Left cardiac atrium (tissue), 4 donors: ENCODE measurements around the gene TBCEL. TPM values are rescaled to one million over a fixed set of nuclear protein-coding genes. Genes with fewer than 3 reads are reported as not detected.
"Not testable (repeated sequence)": the region's sequence is repeated elsewhere in the genome, so short reads cannot be mapped to it uniquely, and the experiment has no call there.

ENCODE experiments used
- ATAC-seq, 2 donors: fragments of 200-7000 bp; cut with Tn5 transposase; one replicate each; pipeline ENCODE4 v1.9.1; 2020; ENCODE audit warnings: mild to moderate bottlenecking in 2 of 2, moderate library complexity in 2 of 2
- DNase-seq: peaks from one replicate; pipeline ENCODE4 v3.0.0-alpha.2; 2020
- intact Hi-C, 2 donors: fragments of 100-400 bp; cut with DNase I; formaldehyde crosslinking; loops; one replicate each; pipeline versions ENCODE4 v1.14.1 to v1.15.1; 2022 to 2023
- total RNA-seq, 2 donors: library from RNA; stranded (reverse); fragmentation: NEBNext Ultra II Directional; extraction: Animal tissue kit (Norgen Biotek cat#: 25700); gene quantifications; one replicate each; pipeline ENCODE4 v1.2.1, GENCODE V29; 2021
- donor health status: DM: no; HTN: yes; CAD: no.
- donor health status: DM: no; HTN: yes; CAD: no; lungs with severe emphysema.
- donor health status: DM: yes; HTN: yes; CAD: no.
- donor health status: Dilated cardiomyopathy.

Gene TBCEL
- total RNA-seq, 2 donors from 2014 or later: 36.9 to 43.8 TPM

GRCh38 chr11:121018746-121019145 is 5.2 kb upstream of the TBCEL start:
- DNase-seq (no peak), ATAC-seq (no peak)
- intact Hi-C loops: no loop called here

- intact Hi-C loops, DNase-seq, ATAC-seq: not testable (repeated sequence)
Observed at GRCh38 chr11:121021718-121022117, 2.2 kb upstream of the TBCEL start.

- peak; percentile 65 to 83 for ATAC-seq
- DNase-seq: peak; percentile 24
- intact Hi-C loops: no loop called here
Observed at GRCh38 chr11:121024989-121025388, 1.1 kb downstream of the TBCEL start.

GRCh38 chr11:121029153-121029552 is 5.3 kb downstream of the TBCEL start:
- ATAC-seq (no peak), DNase-seq (no peak)
- intact Hi-C loops: no loop called here

DNA sequence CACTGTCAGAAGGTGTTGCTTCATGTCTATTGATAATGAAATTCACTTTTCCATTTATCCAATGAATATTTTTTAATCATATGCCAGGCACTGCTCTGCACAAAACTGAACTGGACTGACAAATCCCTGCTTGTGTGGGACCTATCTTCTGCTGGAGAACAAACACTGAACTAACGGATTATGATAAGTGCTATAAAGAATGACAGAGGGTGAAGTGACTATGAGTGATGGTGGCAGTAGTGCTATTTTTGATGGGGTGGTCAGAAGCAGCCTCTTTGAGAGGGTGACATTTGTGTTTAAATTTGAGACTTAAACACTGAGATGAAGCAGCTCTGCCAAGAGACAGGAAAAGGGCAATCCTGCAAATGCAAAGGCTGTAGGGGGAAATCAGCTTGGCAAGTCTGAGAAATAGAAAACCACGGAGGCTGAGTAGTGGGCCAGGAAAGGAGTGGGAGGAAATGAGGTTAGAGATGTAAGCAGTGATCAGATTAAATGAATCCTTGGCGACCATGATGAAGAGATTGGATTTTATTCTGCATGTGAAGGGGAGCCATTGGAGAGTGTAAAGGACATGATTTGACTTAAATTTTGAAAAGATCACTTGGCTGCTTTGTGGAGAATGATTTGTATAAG is 6.0 kb downstream of the TBCEL start:
- DNase-seq (no peak), ATAC-seq (peak; percentile 39 to 83)
- intact Hi-C loops: no loop called here

DNA sequence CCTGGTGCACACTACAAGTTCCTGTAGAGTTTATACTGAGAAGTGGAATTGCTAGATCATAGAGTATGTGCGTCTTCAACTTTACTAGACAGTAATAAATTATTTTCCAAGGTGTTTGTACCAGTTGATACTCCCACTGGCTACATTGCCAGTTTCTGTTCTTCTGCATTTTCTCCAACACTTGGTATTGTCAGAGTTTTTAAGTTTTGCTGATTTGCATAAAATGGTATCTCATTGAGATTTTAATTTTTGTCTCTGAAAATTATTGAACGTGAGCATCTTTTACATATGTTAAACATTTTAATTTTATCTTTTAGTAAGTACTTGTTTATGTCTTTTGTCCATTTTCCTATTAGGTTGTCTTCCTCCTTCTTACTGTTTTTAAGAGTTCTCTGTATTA is 7.3 kb downstream of the TBCEL start:
- no peak for DNase-seq
- intact Hi-C loops: no loop called here
- ATAC-seq: no peak

- DNase-seq, ATAC-seq, intact Hi-C loops: not testable (repeated sequence)
Observed at GRCh38 chr11:121031648-121032047, 7.7 kb downstream of the TBCEL start.

DNA sequence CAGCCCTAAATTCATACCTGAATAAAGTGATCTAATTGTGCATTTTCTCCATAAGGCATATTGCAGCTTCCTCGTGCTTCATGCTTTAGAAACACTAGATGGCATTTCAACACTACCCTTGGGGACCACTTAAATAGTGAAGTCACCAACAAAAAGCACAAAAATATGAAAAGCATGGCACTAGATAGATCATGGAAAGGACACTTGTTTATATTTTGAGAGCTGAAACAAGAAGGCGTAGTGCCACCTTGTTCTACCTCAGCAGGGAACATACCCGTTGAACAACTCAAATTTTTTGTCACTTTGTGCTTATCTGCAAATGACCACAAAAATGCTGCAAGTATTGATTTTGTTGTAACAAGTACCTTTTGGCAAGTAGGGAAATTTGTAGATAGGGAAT is 8.6 kb downstream of the TBCEL start:
- DNase-seq (no peak), ATAC-seq (no peak)
- intact Hi-C loops: no loop called here

GRCh38 chr11:121033635-121034034 is 9.7 kb downstream of the TBCEL start:
- ATAC-seq: no peak
- intact Hi-C loops: no loop called here
- no peak for DNase-seq

GRCh38 chr11:121035169-121035755 is 11.4 kb downstream of the TBCEL start:
- intact Hi-C loops: no loop called here
- no peak for ATAC-seq
- no peak for DNase-seq

DNA sequence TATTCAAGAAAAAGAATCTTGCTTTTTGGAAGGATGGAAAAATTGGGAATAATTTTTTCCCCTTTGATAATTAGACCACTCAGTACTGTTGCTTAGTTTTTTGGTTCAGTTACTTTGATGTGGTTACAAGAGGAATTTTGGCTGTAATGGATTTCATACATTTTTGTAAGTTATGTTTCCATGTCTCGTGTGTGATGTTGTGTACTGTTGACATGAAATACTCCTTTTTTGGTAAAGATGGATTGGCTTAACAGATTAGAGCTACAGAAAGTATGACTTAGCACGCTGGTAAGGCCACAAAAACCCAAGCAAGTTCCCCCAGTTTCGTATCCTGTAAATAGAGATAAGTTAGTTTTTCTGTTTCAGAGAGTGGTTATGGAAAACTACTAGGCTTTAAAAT is 11.9 kb downstream of the TBCEL start:
- DNase-seq: no peak
- ATAC-seq: no peak
- intact Hi-C loops: no loop called here

GRCh38 chr11:121037016-121037415 is 13.1 kb downstream of the TBCEL start:
- intact Hi-C loops: no loop called here
- DNase-seq (no peak), ATAC-seq (no peak)

DNA sequence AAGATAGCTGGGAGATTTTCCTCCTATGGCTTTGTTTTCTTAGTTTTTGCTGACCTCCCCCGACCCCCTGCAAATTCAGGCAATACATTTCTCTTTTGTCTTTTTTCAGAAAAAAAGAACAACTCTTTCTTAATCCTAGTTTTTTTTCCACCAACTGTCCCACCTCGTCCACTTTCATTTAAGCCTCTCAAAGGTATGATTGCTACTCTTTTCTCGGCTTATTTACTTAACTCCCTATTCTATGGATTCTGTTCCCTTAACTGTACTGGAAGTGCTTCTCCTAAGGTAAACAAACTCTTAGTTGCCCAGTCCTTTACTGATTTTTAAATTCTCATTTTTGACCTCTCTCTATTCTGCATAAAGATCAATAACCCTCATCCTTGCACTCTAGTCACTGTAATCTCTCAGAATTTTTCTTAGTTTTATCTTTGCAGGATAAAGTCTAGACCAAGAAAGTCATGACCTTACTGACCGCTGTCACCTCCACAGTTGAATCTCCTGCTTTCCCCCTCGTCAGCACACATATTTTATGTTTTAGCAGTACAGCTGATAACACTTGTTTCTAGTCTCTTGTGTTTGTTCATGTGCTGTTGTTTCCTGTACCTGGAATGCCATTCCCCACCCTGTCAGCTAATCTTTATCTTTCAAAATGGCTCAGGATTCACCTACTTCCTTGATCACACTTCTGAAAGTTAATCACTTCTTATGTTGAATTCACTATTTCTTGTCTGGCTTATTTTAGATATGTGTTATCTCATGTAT is 14.9 kb downstream of the TBCEL start:
- intact Hi-C loops: no loop called here
- DNase-seq: no peak
- ATAC-seq: no peak

- DNase-seq (no peak), ATAC-seq (no peak)
- intact Hi-C loops: no loop called here
Observed at GRCh38 chr11:121039971-121040613, 16.2 kb downstream of the TBCEL start.

GRCh38 chr11:121040614-121041002 is 16.7 kb downstream of the TBCEL start:
- DNase-seq: no peak
- ATAC-seq: no peak

DNA sequence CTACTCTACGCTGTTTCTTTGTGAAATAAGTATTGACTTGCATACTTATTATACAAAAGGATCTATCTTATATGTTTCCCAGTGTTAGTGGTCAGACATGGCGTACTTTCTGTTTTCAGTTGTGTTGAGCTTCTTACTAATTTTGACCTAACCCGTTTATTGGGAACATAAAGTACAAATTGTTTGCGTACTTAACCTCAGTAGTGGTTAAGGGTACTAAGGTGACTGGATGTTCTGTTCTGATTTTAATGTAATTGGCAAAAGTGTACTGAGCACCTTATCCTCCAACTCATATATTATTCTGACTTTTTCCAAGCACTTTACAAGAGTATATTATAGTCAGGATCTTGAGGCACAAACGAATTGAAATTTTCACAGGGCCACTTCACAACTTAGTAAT is 17.2 kb downstream of the TBCEL start:
- intact Hi-C loops: no loop called here
- DNase-seq (no peak), ATAC-seq (no peak)

More at GRCh38 chr11:121040614-121041002, 16.7 kb downstream of the TBCEL start:
- intact Hi-C loops: no loop called here

DNA sequence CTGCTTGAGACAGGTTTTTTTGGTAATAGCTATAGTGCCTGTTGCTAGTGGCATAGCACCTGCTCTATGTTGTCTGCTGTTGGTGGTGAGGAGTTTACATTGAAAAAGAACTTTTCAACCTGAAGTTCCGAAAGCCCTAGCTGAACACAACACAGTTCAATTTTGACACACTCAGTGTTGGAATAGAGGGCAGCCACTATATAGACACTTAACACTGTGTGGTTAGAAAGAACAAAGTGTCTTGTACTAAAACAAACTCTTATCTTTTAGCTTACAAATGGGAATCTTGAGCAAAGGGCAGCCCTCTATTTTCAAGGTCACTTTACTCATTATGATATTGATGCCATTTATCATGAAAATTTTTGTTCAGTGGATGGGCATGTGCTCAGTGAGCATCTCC is 18.4 kb downstream of the TBCEL start:
- ATAC-seq: no peak

DNA sequence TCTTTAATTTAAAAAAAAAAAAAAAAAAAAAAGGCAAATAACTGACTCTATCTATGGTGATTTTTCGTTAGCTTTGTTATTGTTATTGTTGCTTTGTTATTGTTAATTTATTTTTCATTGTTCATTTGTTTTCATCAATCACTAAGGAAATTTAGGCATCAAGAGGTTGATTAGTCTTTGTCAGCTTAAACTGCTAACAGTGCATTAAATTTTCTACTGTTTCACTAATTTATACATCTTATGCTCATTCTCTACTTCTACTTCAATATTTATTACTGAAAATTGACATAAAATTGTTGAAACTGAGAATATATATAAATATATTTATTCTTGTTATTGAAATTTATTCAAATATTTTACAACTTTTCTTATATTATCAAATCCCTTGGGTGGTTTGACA is 24.0 kb downstream of the TBCEL start:
- intact Hi-C loops: no loop called here
- ATAC-seq: no peak
- DNase-seq: no peak

More for the DNA sequence above, 18.4 kb downstream of the TBCEL start:
- intact Hi-C loops: no loop called here
- DNase-seq: no peak

DNA sequence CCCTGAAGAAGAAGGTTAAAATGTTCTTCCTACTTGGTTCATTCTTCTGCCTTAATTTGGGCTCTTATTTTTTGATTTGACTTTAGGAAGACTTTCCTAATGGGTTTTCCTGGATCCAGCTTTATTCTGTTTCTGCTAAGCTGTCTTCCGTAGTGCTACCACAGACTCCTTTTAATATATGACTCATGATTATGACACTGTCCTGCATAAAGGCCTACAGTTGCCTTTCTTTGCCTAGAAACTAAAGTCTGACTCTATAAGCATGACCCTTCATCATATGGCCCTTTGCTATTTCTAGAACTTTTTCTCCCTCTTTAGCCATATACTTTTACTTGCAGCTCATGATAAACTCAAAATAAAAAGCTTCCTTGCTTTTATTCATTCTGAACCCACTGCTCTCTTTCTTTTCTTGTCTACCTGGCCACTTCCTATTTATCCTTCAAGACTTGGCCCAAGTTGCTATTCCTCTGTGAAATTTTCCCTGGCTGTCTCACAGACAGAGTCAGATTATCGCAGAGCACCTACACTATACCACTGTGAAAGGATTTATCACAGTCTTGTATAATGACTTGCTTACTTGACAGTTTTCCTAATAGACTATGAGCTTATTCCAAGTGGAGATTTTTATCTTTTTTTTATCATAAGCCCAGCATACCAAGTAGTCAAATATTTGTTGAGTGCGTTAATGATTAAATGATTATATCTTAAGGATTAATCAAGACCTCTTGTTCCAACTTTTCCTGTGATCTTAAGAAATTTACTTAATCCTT is 24.7 kb downstream of the TBCEL start:
- ATAC-seq: no peak
- intact Hi-C loops: no loop called here
- no peak for DNase-seq
